Stimulated activated CD8-positive, alpha-beta memory T cell treated with anti-CD3 and anti-CD28 coated beads, Interleukin-12 subunit alpha, Interleukin-12 subunit beta, amount 100 ng/mL, for 4 hours (primary cell): Measurements from ENCODE around the gene SUN5.
"Not testable (repeated sequence)": the region's sequence is repeated elsewhere in the genome, so short reads cannot be mapped to it uniquely, and the experiment has no call there.

ENCODE experiments used
- DNase-seq: peaks from one replicate; pipeline ENCODE4 v3.0.0-alpha.2; 2020; ENCODE audit warnings: low read depth

SUN5 gene, protein sequence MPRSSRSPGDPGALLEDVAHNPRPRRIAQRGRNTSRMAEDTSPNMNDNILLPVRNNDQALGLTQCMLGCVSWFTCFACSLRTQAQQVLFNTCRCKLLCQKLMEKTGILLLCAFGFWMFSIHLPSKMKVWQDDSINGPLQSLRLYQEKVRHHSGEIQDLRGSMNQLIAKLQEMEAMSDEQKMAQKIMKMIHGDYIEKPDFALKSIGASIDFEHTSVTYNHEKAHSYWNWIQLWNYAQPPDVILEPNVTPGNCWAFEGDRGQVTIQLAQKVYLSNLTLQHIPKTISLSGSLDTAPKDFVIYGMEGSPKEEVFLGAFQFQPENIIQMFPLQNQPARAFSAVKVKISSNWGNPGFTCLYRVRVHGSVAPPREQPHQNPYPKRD

GRCh38 chr20:33004141-33004751 lies at the start of gene SUN5:
Gene SUN5 (minus strand): TSS chr20:33004433. CDS start chr20:33004340, 93 bp downstream.
- no peak for DNase-seq

DNA sequence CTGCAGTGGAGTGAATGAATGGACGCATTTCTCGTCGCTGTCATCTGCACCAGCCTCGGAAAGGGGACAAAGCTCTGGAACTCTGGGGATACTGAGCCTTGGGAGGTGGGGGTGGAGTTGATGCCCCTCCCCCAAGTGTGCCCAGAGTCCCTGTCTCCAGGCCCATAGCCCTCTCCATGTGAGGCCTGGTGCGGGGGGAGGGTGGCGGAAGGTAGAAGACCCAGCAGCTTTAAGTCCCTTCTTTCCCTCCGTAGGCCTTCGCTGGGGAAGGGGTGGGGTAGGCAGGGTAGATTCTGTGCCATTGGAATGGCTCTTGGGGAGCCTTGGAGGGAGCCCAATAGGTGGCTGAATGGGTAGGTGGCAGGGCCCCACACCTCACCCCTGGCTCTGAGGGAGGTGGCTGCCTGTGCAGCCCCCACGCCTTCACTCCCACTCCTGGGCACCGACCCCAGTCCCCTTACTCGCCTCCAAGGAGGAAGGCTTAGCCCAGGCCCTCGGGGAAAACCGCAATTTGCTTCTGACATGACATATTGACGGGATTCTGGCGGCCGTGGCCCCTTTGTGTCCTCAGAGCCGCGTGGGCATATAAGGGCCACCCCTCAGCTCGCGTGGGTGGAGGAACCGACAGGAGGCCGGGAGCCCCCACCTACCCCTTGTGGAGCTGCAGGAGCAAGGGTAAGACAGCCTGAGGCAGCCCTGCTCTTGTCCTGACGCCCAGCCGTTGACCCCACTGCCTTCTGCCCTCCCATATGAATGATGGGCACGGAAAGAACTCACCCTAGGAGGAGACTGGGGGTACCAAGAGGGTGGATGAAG lies 49.3 kb upstream of the SUN5 start, which contains the start of gene BPIFB3:
BPIFB3 (plus strand) TSS at position 613 of the 816 bp plus-strand sequence. CDS start 1,533 bp downstream, outside the sequence.
- no peak for DNase-seq

- no peak for DNase-seq
Measured at GRCh38 chr20:33051333-33051732, 47.1 kb upstream of the SUN5 start.

DNA sequence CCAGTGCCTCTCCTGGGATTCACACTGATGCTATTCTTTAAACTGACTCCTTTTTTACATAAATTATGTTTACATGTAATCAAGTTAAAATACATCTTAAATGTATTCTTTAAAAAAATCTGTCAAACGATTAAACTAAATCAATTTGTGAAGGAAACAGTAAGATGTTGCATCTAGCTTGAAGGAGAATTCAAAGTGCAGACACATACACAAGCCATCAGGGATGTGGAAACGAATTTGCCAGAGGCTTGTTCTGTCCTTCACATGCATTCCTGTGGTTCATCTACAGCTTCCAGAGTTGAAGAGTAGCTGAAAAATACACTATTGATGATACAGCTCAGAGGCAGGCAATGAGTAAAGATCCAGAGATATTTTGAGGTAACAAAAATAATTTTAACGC lies 42.2 kb upstream of the SUN5 start:
- DNase-seq: no peak

DNA sequence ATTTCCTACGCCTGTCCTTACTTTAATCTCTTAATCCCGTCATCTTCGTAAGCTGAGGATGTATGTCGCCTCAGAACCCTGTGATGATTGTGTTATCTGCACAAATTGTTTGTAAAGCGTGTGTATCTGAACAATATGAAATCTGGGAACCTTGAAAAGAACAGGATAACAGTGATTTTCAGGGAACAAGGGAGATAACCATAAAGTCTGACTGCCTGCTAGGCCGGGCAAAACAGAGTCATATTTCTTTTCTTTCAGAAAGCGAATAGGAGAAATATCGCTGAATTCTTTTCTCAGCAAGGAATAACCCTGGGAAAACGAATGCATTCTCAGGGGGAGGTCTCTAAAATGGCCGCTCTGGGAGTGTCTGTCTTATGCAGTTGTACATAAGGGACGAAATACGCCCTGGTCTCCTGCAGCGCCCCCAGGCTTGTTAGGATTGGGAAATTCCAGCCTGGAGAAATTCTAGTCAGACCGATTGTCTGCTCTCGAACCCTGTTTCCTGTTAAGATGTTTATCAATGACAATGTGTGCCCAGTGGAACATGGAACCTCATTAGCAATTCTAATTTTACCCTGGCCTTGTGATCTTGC lies 41.0 kb upstream of the SUN5 start:
- DNase-seq: not testable (repeated sequence)

GRCh38 chr20:33043731-33044181 lies 39.5 kb upstream of the SUN5 start:
- no peak for DNase-seq

- no peak for DNase-seq
Measured at GRCh38 chr20:33042983-33043730, 38.9 kb upstream of the SUN5 start.

- no peak for DNase-seq
Measured at GRCh38 chr20:33042430-33042829, 38.2 kb upstream of the SUN5 start.

- DNase-seq: no peak
Measured at GRCh38 chr20:33038243-33038642, 34.0 kb upstream of the SUN5 start.

- DNase-seq: no peak
Measured at GRCh38 chr20:33037456-33037855, 33.2 kb upstream of the SUN5 start.

GRCh38 chr20:33034901-33035492 lies 30.8 kb upstream of the SUN5 start:
- no peak for DNase-seq

DNA sequence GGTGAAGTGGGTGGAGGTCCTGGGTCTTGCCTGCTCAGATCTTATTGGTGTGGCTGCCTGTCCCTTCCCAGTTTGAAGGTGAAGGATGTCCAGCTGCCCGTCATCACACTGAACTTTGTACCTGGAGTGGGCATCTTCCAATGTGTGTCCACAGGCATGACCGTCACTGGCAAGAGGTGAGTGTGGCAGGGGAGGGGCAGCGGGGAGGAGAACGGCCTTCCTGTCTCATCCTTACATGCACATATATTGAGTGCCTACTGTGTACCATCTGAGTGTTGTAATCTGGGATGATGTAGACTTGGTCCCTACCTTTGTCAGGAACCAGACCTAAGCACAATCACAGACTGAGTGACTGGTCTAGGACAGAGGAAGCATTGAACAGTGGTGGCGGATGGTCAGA lies 29.9 kb upstream of the SUN5 start:
- DNase-seq: no peak

DNA sequence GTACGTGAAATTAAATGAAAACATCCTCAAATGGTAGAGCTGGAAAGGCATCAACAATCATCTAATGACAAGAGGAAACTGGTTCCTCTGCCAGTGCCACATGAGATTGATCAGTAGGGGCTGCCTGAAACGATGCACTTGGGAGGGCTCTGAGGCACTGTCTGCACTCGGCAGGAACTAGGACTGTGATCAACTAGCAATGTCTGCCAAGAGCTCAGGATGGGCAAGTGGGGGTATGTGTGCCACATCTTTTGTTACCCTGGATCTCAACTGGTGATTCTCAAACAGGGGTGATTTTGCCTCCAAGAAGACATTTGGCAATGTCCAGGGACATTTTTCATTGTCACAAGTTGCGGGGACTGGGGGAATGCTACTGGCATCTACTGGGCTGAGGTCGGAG lies 29.1 kb upstream of the SUN5 start:
- DNase-seq: no peak

GRCh38 chr20:33032555-33032954 lies 28.3 kb upstream of the SUN5 start:
- no peak for DNase-seq

DNA sequence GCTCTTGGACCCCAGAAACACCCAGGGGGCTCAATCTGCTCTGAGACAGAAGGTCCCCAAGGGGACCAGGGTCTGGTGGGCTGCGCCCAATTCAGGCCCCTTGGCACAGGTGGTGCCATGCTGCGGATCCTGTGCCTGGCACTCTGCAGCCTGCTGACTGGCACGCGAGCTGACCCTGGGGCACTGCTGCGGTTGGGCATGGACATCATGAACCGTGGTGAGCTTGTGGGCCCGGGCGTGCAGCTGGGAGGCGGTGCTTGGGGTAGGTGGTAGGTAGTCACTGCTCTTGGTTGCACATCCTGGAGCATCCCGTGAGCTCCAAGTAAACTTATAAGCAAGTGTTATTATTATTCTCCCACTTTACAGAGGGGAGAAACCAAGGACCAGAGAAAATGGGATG lies 27.3 kb upstream of the SUN5 start, which contains the start of gene BPIFB6:
BPIFB6 (plus strand) TSS at position 118 of the 400 bp plus-strand sequence; CDS start at position 118, 0 bp downstream.
- no peak for DNase-seq

DNA sequence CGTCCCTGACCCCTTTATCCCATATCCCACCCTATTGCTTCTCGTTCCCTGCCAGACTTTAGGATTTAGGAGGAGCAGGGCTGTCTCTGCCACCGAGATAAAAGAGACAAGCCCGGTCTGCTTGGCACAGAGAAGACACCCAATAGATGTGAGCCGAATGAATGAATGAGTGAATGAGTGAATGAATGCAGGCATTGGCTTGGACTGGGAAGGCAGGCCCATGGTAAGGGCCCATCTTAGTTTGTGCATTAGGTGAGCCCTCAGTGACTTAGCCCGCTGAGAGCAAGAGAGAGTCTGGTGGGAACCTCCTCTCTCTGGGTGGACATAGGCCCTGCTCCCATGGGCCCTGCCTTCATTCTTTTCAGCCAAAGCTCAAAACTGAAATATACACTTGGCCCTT lies 26.3 kb upstream of the SUN5 start:
- no peak for DNase-seq

GRCh38 chr20:33030076-33030475 lies 25.8 kb upstream of the SUN5 start:
- no peak for DNase-seq

- no peak for DNase-seq
Measured at GRCh38 chr20:33028875-33029274, 24.6 kb upstream of the SUN5 start.

DNA sequence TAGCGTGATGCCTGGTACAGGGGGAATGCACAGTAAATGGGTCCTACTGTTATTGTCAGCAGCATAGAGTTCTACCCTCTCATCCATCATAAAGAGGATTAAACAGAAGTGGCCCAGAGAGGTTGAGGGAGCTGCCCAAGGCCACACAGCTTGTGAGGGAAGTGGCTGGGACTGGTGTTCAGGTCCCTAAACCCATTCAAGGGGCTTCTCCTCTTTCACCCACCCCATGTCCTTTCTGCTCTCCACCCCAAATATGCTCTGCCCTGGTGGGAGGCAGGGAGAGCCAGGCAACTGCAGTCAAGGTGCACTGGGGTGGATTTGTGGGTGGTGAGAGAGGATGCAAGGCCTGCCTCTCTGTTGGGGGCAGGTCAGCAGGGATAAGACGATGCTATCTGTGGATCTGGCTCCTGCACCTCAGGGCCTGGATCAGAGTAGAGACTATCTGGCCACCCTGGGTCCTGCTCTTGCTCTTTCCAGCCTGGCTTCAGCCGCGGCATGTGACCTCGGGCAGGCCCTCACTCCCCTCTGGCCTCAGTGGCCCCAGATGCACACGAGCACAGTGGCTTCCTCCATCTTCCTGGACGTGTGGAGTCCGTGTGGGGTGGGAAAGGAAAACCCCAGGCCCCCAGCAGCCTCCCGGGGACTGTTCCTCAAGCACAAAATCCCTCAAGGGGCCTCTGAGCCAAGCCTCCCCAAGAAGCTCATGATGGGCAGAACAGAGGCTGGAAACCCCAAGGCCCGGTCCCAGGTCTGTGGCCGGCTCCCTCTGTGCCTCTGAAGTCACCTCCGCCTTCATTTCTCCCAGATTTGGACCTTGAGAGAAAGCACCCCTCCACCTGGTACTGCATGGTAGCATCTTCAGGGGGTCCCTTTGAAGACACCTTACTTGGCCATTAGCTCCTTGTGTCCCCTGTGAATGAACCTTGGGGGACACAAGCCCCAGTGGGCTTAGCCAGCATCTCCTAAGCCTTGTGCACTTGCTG lies 23.8 kb upstream of the SUN5 start:
- DNase-seq: no peak
